Measurements from ENCODE around the gene ITGB2. TPM values are rescaled to one million over a fixed set of nuclear protein-coding genes. Genes with fewer than 3 reads are reported as not detected.

ITGB2 gene
- total and polyA plus RNA-seq, 12 donors = 6.3 to 249 (median 98.9) TPM

- WGBS, 4 donors = 86 to 97% (median 94%) methylated on average over 7 of the region's 7 CpGs
- TF ChIP-seq CTCF (IDR thresholded peaks at IDR 0.05) (no peak), POLR2A (IDR thresholded peaks at IDR 0.05) (no peak)
- intact Hi-C loops (cut with DNase I) = no loop called here
- H3K27me3 ChIP-seq = no peaks in the 10 kb centered on the region
- H3K9me3 ChIP-seq (replicated peaks in 1 of 3) = no peaks in the 10 kb centered on the region
- H3K4me3 ChIP-seq = no peak overlapping the region
- DNase-seq = no peak
- peak overlapping the region in 4 of 5 donors; percentile 81 to 89 (median 88) for H3K27ac ChIP-seq
- peaks cover 53 to 57% of the 10 kb centered on the region in 2 donors for H3K4me1 ChIP-seq (replicated peaks in 1 of 2)
- H3K36me3 ChIP-seq (replicated peaks in 1 of 2) = peaks cover 0 to 20% of the 10 kb centered on the region in 2 donors
Measured at GRCh38 chr21:44868707-44869106, 52.0 kb downstream of the ITGB2 start.

- DNase-seq = peak in 1 of 7 donors; percentile 42
- Histone ChIP-seq H3K9me3 (replicated peaks in 1 of 3) (no peaks in the 10 kb centered on the region), H3K4me1 (replicated peaks in 1 of 2) (peaks cover 53 to 57% of the 10 kb centered on the region in 2 donors), H3K27ac (peak overlapping the region in 4 of 5 donors; percentile 81 to 89 (median 88)), H3K36me3 (replicated peaks in 1 of 2) (peaks cover 0 to 21% of the 10 kb centered on the region in 2 donors), H3K27me3 (no peaks in the 10 kb centered on the region), H3K4me3 (no peak overlapping the region)
- 60 to 78% (median 67%) methylated on average over 12 of the region's 12 CpGs for WGBS, 4 donors
- intact Hi-C loops (cut with DNase I) = no loop called here
- TF ChIP-seq POLR2A (IDR thresholded peaks at IDR 0.05) = no peak
- no peak for TF ChIP-seq CTCF (IDR thresholded peaks at IDR 0.05)
Measured at GRCh38 chr21:44867999-44868700, 52.5 kb downstream of the ITGB2 start.

- 90 to 95% (median 91%) methylated on average over 15 of the region's 15 CpGs for WGBS, 4 donors
- intact Hi-C loops (cut with DNase I) = no loop called here
- H3K36me3 ChIP-seq (replicated peaks in 1 of 2) = peaks cover 0 to 21% of the 10 kb centered on the region in 2 donors
- no peak overlapping the region for H3K4me3 ChIP-seq
- DNase-seq = no peak
- H3K27ac ChIP-seq = no peak overlapping the region
- no peaks in the 10 kb centered on the region for H3K9me3 ChIP-seq (replicated peaks in 1 of 3)
- H3K4me1 ChIP-seq (replicated peaks in 1 of 2) = peaks cover 51 to 57% of the 10 kb centered on the region in 2 donors
- no peaks in the 10 kb centered on the region for H3K27me3 ChIP-seq
- TF ChIP-seq CTCF (IDR thresholded peaks at IDR 0.05) (no peak), POLR2A (IDR thresholded peaks at IDR 0.05) (no peak)
Measured at GRCh38 chr21:44867464-44867863, 53.2 kb downstream of the ITGB2 start.

GRCh38 chr21:44866780-44867179 is 53.9 kb downstream of the ITGB2 start:
- Histone ChIP-seq H3K36me3 (replicated peaks in 1 of 2) (peaks cover 0 to 21% of the 10 kb centered on the region in 2 donors), H3K4me1 (replicated peaks in 1 of 2) (peaks cover 45 to 52% of the 10 kb centered on the region in 2 donors), H3K27me3 (no peaks in the 10 kb centered on the region), H3K4me3 (no peak overlapping the region), H3K27ac (no peak overlapping the region), H3K9me3 (replicated peaks in 1 of 3) (no peaks in the 10 kb centered on the region)
- no peak for DNase-seq
- intact Hi-C loops (cut with DNase I) = no loop called here
- 73 to 84% (median 76%) methylated on average over 7 of the region's 7 CpGs for WGBS, 4 donors
- TF ChIP-seq POLR2A (IDR thresholded peaks at IDR 0.05) = no peak
- TF ChIP-seq CTCF (IDR thresholded peaks at IDR 0.05) = no peak
